Osteocyte (in vitro differentiated cells): ENCODE data around the gene CHRM5. TPM values are rescaled to one million over a fixed set of nuclear protein-coding genes. Genes with fewer than 3 reads are reported as not detected.

Source experiments
- DNase-seq: peaks from one replicate; pipeline ENCODE4 v3.0.0; 2021; ENCODE audit warnings: mixed read lengths; ENCODE audit not compliant: unreplicated experiment; ENCODE audit errors: extremely low spot score
- H3K27ac Mint-ChIP-seq: one replicate; pipeline ENCODE4 v1.8.0; 2021; ENCODE audit warnings: mild to moderate bottlenecking, mixed read lengths; ENCODE audit not compliant: unreplicated experiment
- H3K27me3 Mint-ChIP-seq: one replicate; pipeline ENCODE4 v1.8.0; 2021; ENCODE audit warnings: mixed read lengths; ENCODE audit not compliant: unreplicated experiment
- H3K36me3 Mint-ChIP-seq: one replicate; pipeline ENCODE4 v1.8.0; 2021; ENCODE audit warnings: mixed read lengths; ENCODE audit not compliant: unreplicated experiment
- H3K4me1 Mint-ChIP-seq: one replicate; pipeline ENCODE4 v1.8.0; 2021; ENCODE audit warnings: mixed read lengths; ENCODE audit not compliant: unreplicated experiment
- H3K4me3 Mint-ChIP-seq: one replicate; pipeline ENCODE4 v1.8.0; 2021; ENCODE audit warnings: mild to moderate bottlenecking, moderate library complexity, mixed read lengths; ENCODE audit not compliant: unreplicated experiment
- H3K9me3 Mint-ChIP-seq: one replicate; pipeline ENCODE4 v1.8.0; 2021; ENCODE audit warnings: mixed read lengths; ENCODE audit not compliant: unreplicated experiment
- CTCF ChIP-seq: fragments of 200-600 bp; sonication (generic); IDR thresholded peaks from 2 replicates; pipeline ENCODE4 v1.5.0; 2021; ENCODE audit warnings: antibody characterized with exemption, mild to moderate bottlenecking, moderate library complexity
- total RNA-seq: library from RNA; stranded (reverse); gene quantifications from 2 replicates; pipeline ENCODE4 v1.2.1, GENCODE V29; 2021

The CHRM5 gene
- total RNA-seq, 1 donor from 2014 or later, result not detected

- H3K4me3 Mint-ChIP-seq, result no peak overlapping the region
- no peaks in the 10 kb centered on the region for H3K4me1 Mint-ChIP-seq
- H3K27ac Mint-ChIP-seq, result no peak overlapping the region
- DNase-seq, result no peak
- H3K27me3 Mint-ChIP-seq, result peaks cover 17% of the 10 kb centered on the region
- H3K9me3 Mint-ChIP-seq, result no peaks in the 10 kb centered on the region
- TF ChIP-seq CTCF, result no peak
- no peaks in the 10 kb centered on the region for H3K36me3 Mint-ChIP-seq
These were observed 146.4 kb downstream of the CHRM5 start for GRCh38 chr15:34114739-34115138.

DNA sequence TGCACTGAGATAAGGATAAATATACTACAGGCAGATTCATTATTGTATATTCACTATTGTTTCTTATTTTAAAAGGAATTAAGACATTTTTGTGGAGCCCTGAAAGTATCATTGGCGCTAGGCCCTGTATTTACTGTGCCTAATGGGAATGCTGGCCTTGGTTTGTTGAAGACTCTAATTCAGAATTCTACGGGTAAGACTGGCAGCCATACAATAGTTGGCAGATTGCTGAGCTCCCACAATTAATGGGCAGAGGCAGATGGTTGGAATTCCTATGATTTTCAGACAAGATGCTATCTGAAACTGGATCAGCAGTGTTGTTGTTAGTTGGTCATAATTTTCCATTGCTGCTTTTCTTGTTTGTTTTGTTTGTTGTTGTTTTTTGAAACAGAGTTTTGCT lies 148.3 kb downstream of the CHRM5 start:
- Mint-ChIP-seq H3K9me3 (no peaks in the 10 kb centered on the region), H3K27me3 (peaks cover 19% of the 10 kb centered on the region), H3K27ac (no peak overlapping the region), H3K4me3 (no peak overlapping the region), H3K36me3 (no peaks in the 10 kb centered on the region), H3K4me1 (no peaks in the 10 kb centered on the region)
- no peak for TF ChIP-seq CTCF
- no peak for DNase-seq

Other genes starting within 250 kb of the CHRM5 start
- 12.5 and 14.8 TPM in 2 replicates for gene AVEN, start 70.7 kb downstream of the CHRM5 start, total RNA-seq
- 84.9 and 89.9 TPM in 2 replicates for gene EMC7, start 133.4 kb downstream of the CHRM5 start, total RNA-seq
- gene PGBD4, start 133.6 kb downstream of the CHRM5 start, total RNA-seq, result 2.0 TPM in 2 replicates
- gene KATNBL1, start 241.6 kb downstream of the CHRM5 start, total RNA-seq, result 39.1 and 42.7 TPM in 2 replicates